Heart left ventricle (tissue), 16 donors: ENCODE data around the gene MICAL1. TPM values are rescaled to one million over a fixed set of nuclear protein-coding genes. Genes with fewer than 3 reads are reported as not detected.
A peak's percentile ranks its signal among the peaks of the same experiment; 100 is the strongest.

Source experiments
- ATAC-seq, 4 donors: fragments of 200-7000 bp; cut with Tn5 transposase; one replicate each; pipeline ENCODE4 v1.9.1; 2020 to 2022; ENCODE audit warnings: moderate library complexity in 4 of 4, mild to moderate bottlenecking in 3 of 4, moderate number of reproducible peaks in 1 of 4
- DNase-seq, 5 donors: peaks; one replicate each; pipeline ENCODE4 v3.0.0-alpha.2; 2020
- H3K27ac ChIP-seq, 12 donors: fragments of 200-600 bp; sonication (generic) in 4 of 12; one replicate each; pipeline versions ENCODE4 v1.5.0 to v1.8.0; 2016 to 2022; ENCODE audit warnings: mild to moderate bottlenecking in 2 of 12
- H3K27me3 ChIP-seq, 9 donors: fragments of 200-600 bp; sonication (generic) in 2 of 9; one replicate each; pipeline versions ENCODE4 v1.5.1 to v1.8.0; 2016 to 2022; ENCODE audit warnings: mild to moderate bottlenecking in 3 of 9
- H3K36me3 ChIP-seq, 9 donors: fragments of 200-600 bp; sonication (generic) in 2 of 9; one replicate each; pipeline versions ENCODE4 v1.5.0 to v1.8.0; 2018 to 2022; ENCODE audit warnings: mild to moderate bottlenecking in 2 of 9
- H3K4me1 ChIP-seq, 12 donors: fragments of 200-600 bp; sonication (generic) in 4 of 12; one replicate each; pipeline versions ENCODE4 v1.5.0 to v1.8.0; 2016 to 2022; ENCODE audit warnings: mild to moderate bottlenecking in 3 of 12
- H3K4me3 ChIP-seq, 12 donors: fragments of 200-600 bp; sonication (generic) in 4 of 12; one replicate each; pipeline versions ENCODE4 v1.5.0 to v1.8.0; 2017 to 2022; ENCODE audit warnings: mild to moderate bottlenecking in 9 of 12, moderate library complexity in 4 of 12
- H3K9me3 ChIP-seq, 12 donors: fragments of 200-600 bp; sonication (generic) in 4 of 12; one replicate each; pipeline versions ENCODE4 v1.5.0 to v1.8.0; 2016 to 2022; ENCODE audit warnings: mild to moderate bottlenecking in 1 of 12
- CTCF ChIP-seq, 12 donors: fragments of 200-600 bp; sonication (generic) in 4 of 12; IDR thresholded peaks; one replicate each; pipeline versions ENCODE4 v1.5.0 to v1.8.0; 2018 to 2022; ENCODE audit warnings: antibody characterized with exemption in 12 of 12, mild to moderate bottlenecking in 5 of 12
- POLR2A ChIP-seq, 2 donors: fragments of 450-650 bp; IDR thresholded peaks; one replicate each; pipeline ENCODE4 v1.6.1; 2017; ENCODE audit warnings: antibody characterized with exemption in 2 of 2, mild to moderate bottlenecking in 2 of 2, moderate library complexity in 2 of 2
- WGBS, 4 donors: extraction: QIAGEN DNeasy Blood & Tissue Kit in 2 of 4; methylation state at CpG; one replicate each; pipeline versions ENCODE4 v1.1.5 to v1.1.7; 2013 to 2018; 5-methylcytosine and 5-hydroxymethylcytosine counted together
- intact Hi-C, 10 donors: fragments of 100-400 bp; cut with DNase I; formaldehyde crosslinking; loops; one replicate each; pipeline versions ENCODE4 v1.11.1 to v1.14.2; 2022
- polyA plus RNA-seq, 2 donors: library from polyadenylated mRNA; stranded (reverse); fragments of 200-250 nt; gene quantifications; one replicate each; pipeline ENCODE4 v1.2.3, GENCODE V29; 2013
- total RNA-seq, 9 donors: library from RNA; depleted of rRNA in 2 of 9; stranded (reverse); fragments of >200 nt in 2 of 9; fragmentation: NEBNext Ultra II Directional in 3 of 9; extraction: Animal tissue kit (Norgen Biotek cat#: 25700) in 3 of 9; gene quantifications; one replicate each; pipeline versions ENCODE4 v1.1.0 to v1.2.4, GENCODE V29; 2016 to 2023
- donor health status: ischemic (EF 13 %, LVEDD 7.1; RV severe dilation, severe dysfunction).
- donor health status: healthy with polysubstance abuse.
- donor health status: DM: no; HTN: yes; CAD: no.
- donor health status: DM: no; HTN: no; CAD: no.
- donor health status: ischemic (EF 25% LVEDD 6.9; RV normal size, moderate dysfunction).
- donor health status: ischemic (EF 25% LVEDD 5.7; RV mildly dilated, moderate dysfunction).
- donor health status: healthy.
- donor health status: DM: yes; HTN: yes; CAD: no.
- donor health status: ischemic (EF 35%, LVEDD 5.7; RV mildly dilated, moderate dysfunction).
- donor health status: nonischemic (EF 11% LVEDD 7.7; RV severe dilation, severe dysfunction).
- donor health status: DM: yes; HTN: yes; CAD: no.
- donor health status: PGD.
- donor health status: ischemic (EF 29% LVEDD 5.4; RV normal size, mild dysfunction).
- donor health status: nonischemic (EF 23%, LVEDD 6.1; RV moderate dilation, normal function).

MICAL1 gene
- total and polyA plus RNA-seq, 11 donors, result 4.5 to 21.9 (median 6.4) TPM

- Histone ChIP-seq H3K4me3 (peak overlapping the region; percentile 69 to 97 (median 84)), H3K9me3 (no peaks in the 10 kb centered on the region), H3K4me1 (peaks cover 0 to 24% (median 15%) of the 10 kb centered on the region in 12 donors), H3K27ac (peak overlapping the region; percentile 47 to 89 (median 82)), H3K27me3 (no peaks in the 10 kb centered on the region), H3K36me3 (peaks cover 0 to 35% (median 19%) of the 10 kb centered on the region in 9 donors)
- intact Hi-C loops, result loop anchor here in 4 of 10 donors (2.0 to 5.0 kb wide), 4 partner anchors 41 to 59 kb away; partner anchors contain the start of genes CD164 (in 3 of the 4) and ZBTB24 (in 1 of the 4)
- 2 to 6% (median 3%) methylated on average over 6 to 31 of the region's 31 CpGs for WGBS, 4 donors
- TF ChIP-seq POLR2A (IDR thresholded peaks at IDR 0.05) (no peak), CTCF (IDR thresholded peaks at IDR 0.05) (peak in 2 of 12 donors; percentile 9 to 27)
- DNase-seq, result peak in 4 of 5 donors; percentile 45 to 71 (median 54)
- ATAC-seq, result peak; percentile 22 to 42 (median 38)
Measured at GRCh38 chr6:109441069-109441816, 14.3 kb downstream of the MICAL1 start.

- WGBS, 4 donors, result 1 to 2% (median 1%) methylated on average over 24 to 102 of the region's 102 CpGs
- Histone ChIP-seq H3K36me3 (peaks cover 0 to 28% (median 12%) of the 10 kb centered on the region in 9 donors), H3K4me1 (peaks cover 0 to 24% (median 15%) of the 10 kb centered on the region in 12 donors), H3K27ac (peak within 1 kb of the TSS; percentile 47 to 89 (median 82)), H3K4me3 (peak within 1 kb of the TSS; percentile 69 to 97 (median 84)), H3K27me3 (no peaks in the 10 kb centered on the region), H3K9me3 (no peaks in the 10 kb centered on the region)
- ATAC-seq (peak; percentile 82 to 96 (median 94)), DNase-seq (peak; percentile 90 to 94 (median 92))
- intact Hi-C loops, result loop anchor here in 5 of 10 donors (1.0 to 5.0 kb wide), 6 partner anchors 42 to 58 kb away; partner anchors contain the start of genes CD164 (in 4 of the 5) and ZBTB24 (in 1 of the 5)
- TF ChIP-seq POLR2A (IDR thresholded peaks at IDR 0.05) (peak in 1 of 2 donors; percentile 69), CTCF (IDR thresholded peaks at IDR 0.05) (peak; percentile 16 to 68 (median 44))
Measured at GRCh38 chr6:109440331-109441068, 15.1 kb downstream of the MICAL1 start, which contains the start of the genes PPIL6 and SMPD2. Gene PPIL6 (minus strand): TSS chr6:109440628. CDS start chr6:109440590, 38 bp downstream. Gene SMPD2 (plus strand): TSS chr6:109440724. CDS start chr6:109441122, 398 bp downstream.

GRCh38 chr6:109436041-109436440 lies 19.5 kb downstream of the MICAL1 start:
- H3K4me1 ChIP-seq, result peaks cover 0 to 11% (median 4%) of the 10 kb centered on the region in 12 donors
- DNase-seq, result no peak
- intact Hi-C loops, result no loop called here
- H3K27me3 ChIP-seq, result no peaks in the 10 kb centered on the region
- H3K9me3 ChIP-seq, result no peaks in the 10 kb centered on the region
- no peak for ATAC-seq
- WGBS, 4 donors, result 96 to 98% (median 98%) methylated on average over 5 of the region's 5 CpGs
- TF ChIP-seq CTCF (IDR thresholded peaks at IDR 0.05) (no peak), POLR2A (IDR thresholded peaks at IDR 0.05) (no peak)
- H3K27ac ChIP-seq, result no peak overlapping the region
- no peaks in the 10 kb centered on the region for H3K36me3 ChIP-seq
- H3K4me3 ChIP-seq, result no peak overlapping the region
